ENCODE data around the gene SORCS2.

DNA sequence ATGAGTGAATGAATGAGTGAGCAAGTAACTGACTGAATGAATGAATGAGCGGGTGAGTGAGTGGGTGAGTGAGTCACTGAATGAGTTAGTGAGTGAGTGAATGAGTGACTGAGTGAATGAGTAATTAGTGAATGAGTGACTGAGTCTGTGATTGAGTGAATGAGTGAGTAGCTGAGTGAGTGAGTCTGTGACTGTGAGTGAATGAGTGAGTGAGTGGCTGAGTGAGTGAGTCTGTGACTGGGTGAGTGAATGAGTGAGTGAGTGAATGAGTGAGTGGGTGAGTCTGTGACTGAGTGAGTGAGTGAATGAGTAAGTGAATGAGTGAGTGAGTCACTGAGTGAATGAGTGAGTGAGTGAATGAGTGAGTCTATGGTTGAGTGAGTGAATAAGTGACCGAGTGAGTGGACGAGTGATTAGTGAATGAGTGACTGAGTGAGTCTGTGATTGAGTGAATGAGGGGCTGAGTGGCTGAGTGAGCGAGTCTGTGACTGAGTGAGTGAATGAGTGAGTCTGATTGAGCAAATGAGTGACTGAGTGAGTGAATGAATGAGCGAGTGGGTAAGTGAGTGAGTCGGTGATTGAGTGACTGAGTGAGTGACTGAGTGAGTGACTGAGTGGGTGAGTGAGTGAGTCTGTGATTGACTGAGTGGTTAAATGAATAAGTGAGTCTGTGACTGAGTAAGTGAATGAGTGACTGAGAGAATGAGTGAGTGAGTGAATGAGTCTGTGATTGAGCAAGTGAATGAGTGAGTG, 465.4 kb downstream of the SORCS2 start:
- TF ChIP-seq, protein P1, sequence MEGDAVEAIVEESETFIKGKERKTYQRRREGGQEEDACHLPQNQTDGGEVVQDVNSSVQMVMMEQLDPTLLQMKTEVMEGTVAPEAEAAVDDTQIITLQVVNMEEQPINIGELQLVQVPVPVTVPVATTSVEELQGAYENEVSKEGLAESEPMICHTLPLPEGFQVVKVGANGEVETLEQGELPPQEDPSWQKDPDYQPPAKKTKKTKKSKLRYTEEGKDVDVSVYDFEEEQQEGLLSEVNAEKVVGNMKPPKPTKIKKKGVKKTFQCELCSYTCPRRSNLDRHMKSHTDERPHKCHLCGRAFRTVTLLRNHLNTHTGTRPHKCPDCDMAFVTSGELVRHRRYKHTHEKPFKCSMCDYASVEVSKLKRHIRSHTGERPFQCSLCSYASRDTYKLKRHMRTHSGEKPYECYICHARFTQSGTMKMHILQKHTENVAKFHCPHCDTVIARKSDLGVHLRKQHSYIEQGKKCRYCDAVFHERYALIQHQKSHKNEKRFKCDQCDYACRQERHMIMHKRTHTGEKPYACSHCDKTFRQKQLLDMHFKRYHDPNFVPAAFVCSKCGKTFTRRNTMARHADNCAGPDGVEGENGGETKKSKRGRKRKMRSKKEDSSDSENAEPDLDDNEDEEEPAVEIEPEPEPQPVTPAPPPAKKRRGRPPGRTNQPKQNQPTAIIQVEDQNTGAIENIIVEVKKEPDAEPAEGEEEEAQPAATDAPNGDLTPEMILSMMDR (IDR thresholded peaks at IDR 0.05; ENCODE audit: low read depth, low read length) = no peak
- TF ChIP-seq EZH2phosphoT487 (IDR thresholded peaks at IDR 0.05; ENCODE audit: low read depth) = no peak
